NCI-H510A treated with DMSO at 0.1 percent for 48 hours (cell line): Measurements from ENCODE around the gene SMPD2.

Experiments
- DNase-seq: peaks from one replicate; lab custom pipeline; 2025; lab: John Stamatoyannopoulos, UW

Gene SMPD2

DNA sequence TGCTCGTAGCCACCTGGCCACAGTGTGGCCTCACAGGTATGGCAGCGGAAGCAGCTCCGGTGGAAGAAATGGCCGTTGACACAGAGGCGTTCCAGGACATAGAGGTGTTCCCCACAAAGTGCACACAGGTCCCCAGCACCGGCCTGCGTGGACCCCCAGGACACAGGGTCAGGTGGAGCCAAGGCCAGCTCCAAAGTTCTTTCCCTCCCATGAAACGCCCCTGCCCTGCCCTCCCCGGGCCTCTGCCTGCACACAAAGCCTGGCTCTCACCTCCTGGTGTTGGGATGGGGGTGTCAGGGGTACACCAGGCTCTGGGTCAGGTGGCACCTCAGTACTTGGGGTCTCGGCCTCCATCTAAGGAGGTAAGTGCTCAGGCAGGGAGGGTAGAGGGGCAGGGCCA lies 6.6 kb downstream of the SMPD2 start:
- DNase-seq: no peak

DNA sequence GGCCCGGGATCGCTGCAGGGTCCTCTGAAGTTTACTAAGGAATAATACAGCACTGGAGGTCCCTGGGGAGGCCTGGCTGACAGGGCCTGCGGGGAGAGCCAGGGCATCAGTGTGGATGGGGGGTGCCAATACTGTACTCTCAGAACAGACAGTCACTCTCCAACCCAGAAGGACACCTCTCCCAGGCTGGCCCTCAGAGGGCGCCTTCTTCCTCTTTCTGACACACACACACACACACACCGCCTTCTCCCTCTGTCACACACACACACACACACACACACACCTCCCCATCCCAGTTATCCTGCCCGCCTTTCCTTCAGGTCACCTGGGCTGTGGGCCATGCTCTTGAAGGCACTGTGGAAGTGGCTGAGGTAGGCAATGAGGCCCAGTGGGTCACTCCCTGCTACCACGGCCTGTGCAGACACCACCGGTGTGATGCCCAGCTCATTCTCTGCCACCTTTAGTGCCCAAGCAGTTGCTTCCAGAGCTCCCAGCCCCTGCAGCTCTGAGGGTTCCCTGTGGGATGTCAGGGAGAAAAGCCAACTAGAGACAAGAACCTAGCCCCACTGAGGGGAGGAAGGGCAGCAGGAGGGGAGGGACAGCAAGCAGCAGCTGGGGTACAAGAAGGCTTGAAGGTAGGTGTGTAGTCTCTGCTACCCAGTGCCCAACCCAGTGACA lies 7.5 kb downstream of the SMPD2 start:
- DNase-seq: no peak

DNA sequence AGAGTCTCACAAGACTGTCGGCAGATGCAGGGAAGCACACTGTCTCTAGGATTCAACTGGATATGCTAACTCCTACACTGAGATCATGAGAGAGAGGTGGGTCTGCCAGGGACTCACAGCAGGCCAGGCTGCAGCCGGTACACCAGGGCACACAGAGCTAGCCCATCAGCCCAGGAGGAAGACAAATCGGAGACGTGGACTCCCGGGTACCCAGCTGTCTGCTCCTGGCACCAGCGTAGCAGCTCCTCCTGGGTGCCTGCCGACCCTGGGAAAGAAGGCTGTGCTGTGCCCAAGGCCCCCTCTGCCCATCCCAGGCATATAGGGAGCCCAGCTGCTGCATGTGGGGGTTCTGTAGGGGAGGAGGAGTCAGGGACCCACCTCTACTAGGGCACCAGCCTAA lies 8.1 kb downstream of the SMPD2 start:
- no peak for DNase-seq

DNA sequence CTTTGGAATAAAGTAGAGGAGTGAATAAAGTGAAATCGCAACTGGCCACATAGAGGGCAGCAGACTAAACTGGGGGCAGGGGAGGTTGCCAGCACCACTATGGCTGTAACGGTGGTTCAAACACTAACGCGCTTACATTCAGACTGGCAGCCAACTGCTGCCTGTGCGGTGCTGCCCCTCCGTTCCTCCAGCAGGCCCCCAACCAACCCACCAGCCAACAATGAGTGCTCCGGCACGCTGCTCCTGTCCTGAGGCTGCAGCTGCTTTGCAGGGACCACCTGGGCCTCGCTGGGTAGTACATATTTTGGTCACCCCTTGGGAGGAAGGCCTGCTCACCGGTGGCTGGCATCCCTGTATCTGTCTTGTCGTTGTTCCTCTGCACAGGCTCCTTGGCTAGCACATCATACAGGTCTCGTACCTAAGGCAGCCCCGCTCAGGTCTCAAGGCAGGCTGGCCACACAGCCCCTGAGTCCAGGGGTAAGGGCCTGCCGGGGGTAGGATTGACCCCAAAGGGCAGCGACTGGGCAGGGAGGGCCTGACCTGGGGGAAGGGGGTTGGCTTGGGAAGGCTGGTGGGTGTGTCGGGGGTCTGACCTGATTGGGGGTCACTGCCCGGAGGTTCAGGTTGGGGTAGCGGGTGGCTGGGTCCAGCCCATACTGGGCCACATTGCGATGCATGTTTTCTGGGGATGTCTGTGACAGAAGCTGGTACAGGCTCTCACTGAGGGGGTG lies 8.7 kb downstream of the SMPD2 start:
- no peak for DNase-seq

DNA sequence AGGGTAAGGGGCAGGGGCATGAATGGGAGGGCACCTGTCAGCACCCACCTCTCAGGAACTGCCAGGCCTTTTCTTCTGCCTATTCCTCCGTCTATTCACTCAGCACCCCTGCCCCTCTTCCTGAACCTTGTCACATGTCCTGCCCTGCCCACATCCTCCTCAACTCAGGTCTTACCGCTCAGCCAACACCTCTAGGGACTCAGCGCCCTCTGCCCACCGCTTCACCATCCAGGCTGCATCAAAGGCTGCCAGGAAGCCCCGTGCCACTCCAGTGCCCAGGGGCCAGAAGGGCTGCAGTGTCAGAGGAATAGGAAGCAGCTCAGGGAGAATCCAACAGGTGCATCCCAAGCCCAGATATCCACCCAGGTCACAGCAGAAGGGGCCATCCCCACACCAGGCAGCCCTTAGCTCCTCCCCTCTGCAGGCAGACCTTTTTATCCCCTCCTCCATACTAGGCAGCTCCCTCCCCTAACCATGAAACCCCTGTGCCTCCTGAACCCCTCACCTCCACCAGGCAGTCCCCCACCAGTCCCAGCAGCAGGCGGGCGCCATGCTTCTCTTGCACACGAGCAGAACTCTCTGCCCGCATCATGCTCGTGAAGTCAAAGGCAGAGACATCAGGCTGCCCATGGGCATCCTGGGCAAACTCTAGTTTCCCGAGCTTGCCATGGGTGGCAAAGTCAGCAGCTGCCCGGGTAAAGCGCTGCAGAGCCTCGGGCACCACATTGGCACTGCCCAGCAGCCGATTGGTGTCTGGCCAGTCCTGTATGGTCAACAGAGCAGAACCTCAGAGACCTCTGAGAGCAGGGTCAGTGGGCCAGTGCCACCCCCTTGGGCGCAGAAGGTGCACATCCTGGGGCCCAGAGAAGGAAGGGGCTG lies 9.5 kb downstream of the SMPD2 start:
- no peak for DNase-seq

DNA sequence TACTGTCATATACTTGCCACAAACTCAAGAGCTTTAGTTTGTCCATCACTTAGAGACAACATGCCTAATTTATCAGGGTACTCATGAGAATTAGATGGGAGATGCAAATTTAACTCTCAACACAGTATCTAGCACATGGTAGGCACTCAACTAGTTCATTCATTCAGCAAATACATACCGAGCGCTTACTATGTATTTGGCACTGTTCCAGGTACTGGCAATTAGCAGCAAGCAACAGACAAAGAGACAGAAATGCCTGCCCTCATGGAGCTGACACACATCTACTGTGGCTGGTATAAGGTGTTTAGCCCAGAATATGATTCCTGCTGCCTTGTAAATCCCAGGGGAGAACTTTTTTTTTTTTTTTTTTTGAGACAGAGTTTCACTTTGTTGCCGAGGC lies 10.3 kb downstream of the SMPD2 start:
- DNase-seq: no peak

DNA sequence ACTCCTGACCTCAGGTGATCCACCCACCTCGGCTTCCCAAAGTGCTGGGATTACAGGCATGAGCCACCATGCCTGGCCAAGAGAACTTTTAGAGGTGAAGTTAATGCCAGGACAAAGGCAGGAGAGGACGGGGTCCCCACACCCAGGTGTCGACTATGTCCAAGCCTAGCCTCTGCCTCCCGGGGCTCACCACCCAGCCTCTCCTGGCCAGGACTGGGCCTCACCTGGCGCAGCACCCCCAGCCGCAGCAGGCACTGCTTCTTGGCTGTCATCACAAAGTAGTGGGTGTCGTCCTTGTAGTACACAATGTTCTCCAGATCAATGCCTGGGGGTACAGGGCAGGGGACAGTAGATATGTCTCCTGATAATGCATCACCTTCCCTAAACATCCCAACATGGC lies 10.9 kb downstream of the SMPD2 start:
- no peak for DNase-seq

DNA sequence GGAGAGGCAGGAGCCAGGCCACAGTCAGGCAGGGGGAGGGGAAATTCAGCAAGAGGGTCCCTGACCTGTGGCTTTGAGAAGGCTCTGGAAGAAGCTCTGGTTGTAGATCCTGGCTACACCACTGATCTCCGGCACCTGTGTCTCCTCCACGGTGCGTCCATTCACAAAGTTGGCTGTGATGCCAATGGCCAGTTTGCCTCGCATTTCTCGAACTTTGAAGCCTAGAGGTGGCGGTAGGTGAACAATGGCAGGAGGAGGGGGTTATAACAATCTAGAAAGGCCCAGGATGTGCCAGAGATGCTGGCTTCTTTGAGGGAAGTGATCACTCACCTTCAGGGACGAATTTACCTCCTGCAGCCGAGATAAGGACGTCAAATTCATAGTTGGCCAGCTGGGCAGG lies 11.7 kb downstream of the SMPD2 start:
- no peak for DNase-seq

DNA sequence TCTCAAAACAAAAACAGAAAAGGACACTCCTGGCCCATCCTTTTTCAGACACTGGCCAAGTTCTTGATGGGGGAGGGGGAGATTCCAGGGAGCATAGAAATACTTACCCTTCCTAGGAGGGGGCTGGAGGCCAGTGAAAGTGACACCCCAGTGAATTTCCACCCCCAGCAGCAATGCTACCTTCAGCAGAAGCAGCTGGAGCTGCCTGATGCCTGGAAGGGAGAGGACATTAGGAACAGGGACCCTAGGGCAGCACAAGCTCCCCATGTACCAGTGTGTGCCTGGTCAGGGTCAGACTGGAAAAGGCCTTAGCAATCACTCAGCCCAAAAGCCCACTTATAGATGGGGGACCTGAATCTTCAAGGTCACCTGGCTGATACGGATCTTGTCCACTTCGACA lies 12.6 kb downstream of the SMPD2 start:
- DNase-seq: no peak

DNA sequence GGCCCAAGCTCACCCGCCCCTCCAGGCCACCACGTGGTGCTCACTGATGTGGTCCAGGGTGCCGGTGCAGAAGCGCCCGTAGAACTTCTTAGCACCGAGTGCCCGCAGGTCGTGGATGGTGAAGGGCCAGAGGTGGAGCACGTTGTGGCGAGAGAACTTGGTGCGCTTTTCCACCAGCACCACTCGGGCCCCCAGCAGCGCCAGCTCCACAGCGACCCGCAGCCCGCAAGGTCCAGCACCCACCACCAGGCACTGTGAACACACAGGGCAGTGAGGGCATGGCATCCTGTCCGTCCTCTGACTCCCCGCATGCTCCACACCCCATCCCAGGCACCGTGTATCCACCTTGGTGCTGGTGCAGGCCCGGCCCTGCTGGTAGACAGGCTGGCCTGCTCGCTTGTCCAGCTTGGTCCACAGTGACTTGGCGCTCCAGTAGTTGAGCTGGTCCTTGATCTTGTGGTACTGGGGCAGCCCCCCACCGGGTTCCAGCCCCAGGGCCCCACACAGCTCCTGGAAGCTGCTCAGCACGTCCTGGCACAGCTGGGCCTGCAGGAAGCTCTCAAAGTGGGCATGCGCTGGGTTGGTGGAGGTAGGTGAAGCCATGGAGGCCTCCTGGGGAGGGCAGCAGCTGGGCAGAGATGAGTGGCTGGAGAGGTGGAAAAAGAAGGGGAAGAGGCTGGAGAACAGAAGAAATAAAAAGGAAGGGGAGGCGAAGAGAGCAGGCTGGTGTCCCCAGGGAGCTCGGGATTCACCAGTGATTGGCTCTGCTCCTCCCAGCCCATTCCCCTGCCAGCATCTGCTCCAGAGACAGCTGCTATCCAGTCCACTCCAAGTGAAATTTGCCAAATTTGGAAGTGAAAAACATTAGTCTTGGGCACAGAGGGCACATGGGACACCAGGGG lies 13.3 kb downstream of the SMPD2 start:
- DNase-seq: no peak

DNA sequence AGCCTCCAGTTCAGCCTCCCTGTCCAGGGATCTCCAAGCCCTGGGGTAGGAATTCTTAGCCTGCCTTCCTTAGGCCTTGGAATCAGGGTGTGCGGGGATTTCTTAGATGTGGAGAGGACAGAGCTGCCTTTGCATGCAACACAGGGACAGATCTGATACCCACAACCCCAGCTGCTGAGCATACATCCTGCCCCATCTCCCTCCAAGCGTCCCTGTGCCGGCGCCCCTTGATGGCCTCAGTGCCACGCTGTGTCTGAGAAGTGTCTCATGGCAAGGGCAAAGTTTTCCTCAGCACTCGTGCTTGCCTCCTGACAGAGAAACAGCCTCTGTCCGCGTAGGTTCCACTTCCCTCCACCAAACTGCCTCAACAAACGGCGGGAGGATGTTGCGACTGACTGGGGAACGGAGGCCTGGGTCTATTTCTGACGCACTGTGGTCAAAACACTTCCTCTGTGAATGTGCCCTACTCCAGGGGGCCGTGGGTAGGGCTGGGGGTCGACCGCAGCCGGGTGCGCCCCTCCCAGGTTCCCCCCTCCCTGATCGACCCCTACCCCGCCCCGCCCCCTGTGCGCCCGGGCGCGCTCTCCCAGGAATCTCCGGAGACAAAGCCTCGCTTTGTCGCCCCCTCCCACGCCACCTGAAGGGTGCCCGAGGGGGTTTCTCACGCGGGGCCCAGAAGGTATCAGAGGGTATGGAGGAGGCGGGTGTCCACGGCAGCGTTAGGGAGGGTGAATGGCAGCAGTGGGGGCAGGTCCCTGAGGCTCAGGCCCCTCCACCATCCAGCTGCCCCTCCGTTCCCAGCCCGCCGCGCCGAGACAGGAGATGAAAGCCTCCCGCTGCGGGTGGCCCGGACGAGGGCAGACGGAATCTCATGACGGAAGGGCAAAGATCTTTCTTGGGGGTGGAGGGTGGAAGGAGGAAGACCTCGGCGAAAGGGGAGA lies 14.2 kb downstream of the SMPD2 start:
- DNase-seq: no peak

DNA sequence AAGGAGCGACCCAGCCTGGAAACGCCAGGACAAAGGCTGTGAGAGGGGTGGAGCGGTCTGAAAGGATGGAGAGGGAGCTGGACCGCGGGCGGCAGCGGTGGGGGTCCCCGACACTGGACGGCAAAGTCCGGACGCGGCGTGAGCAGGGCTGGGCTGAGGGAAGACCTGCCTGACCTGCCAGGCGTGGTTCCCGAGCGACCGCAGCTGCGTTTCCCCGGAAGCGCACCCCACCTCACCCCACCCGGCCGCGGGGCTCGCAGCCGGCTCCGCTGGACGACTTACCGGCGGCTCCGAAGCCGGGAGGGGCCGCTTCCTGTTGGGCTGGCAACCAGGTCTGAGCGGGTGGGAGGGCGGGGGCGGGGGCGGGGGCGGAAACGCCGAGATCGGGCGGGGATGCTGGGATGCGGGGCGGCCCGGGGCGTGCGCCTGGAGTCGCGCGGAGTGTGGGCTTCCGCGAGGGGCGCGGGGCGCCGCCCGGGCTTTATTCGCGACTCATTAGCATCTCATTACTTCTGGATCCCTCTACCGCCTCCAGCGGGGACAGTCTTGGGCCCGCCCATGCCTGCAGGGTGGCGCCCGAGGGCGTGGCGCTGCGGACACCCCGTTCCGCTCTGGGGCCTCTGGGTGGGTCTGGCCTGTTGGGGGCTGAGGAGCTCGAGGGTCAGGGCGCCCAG lies 15.1 kb downstream of the SMPD2 start, which contains the start of gene MICAL1:
Gene MICAL1 (minus strand): TSS at position 336 of the 674 bp plus-strand sequence. CDS start 1,576 bp downstream, outside the sequence.
- no peak for DNase-seq

DNA sequence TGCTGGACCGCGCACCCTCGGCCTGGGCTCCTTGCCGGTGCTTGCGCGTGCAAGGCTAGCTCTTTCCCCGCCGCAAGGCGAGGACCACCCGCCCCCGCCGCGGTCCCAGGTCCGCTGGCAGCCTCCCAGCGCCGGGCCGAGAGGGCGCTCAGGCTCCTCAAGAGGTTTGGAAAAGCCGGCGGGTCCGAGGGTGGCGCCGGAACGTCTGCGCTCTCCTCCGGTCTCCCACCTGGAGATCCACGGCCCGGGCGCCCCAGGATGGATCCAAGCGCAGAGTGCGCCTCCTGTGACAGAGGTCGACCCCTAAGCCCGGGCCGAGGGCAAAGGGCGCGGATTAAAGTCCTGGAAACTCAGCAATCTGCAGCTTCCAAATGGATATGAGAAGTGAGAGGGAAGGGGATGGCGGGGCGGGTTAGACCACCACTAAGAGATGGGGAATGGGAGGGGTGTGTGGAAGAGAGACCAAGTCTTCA lies 15.6 kb downstream of the SMPD2 start:
- no peak for DNase-seq

DNA sequence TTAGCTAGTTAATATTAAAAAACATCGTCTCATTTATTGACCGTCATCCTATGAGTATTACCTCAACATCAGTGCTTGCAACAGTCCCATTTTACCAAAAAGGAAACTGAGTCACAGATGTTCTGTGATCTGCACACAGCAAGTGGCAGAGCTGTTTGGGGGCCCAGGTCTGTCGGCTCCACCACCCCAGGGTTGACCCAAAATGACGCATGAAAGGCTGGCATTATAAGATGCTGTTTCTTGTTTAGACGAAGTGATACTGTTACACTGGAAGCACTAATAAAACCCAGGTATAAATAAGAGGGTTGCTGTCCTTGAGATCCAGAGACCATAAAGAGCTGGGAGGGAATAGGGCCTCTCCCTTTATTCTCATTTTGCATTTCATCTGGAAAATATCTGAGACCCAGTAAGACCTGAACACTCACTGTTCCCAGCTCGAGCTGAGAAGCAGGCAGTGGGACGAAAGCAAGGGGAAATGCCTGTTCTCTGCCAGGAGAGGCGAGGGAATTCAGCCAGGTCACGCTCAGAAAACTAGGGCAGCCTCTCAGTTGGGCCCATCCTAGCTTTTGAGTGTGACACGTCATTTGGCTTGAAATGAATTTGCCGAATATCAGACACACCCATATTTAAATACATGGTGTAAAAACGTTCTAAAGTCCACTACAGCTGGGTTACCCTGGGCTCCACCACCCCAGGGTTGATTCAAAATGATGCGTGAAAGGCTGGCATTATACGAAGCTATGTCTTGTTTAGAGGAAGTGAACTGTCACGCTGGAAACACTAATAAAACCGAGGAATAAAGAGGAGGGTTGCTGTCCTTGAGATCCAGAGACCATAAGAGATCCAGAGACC lies 16.4 kb downstream of the SMPD2 start:
- DNase-seq: no peak

DNA sequence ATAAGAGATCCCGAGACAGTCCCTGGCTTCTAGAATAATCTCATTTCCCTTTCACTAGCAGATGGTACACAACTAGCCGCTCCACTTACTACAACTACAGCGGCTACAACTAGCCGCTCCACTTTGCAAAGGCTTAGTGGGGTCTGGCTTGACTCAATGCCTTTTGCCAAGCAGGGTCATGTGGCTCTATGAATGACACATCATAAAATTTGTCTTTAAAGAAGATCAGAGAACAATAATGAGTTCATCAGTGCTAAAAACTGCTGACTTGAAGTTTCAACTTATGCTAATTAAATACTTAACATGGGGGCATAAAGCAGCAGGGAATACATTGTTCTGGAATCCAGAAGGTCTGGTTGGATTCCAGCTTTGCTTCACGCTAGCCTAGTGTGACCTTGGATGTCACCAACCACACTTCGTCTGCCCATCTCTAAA lies 17.1 kb downstream of the SMPD2 start:
- no peak for DNase-seq

DNA sequence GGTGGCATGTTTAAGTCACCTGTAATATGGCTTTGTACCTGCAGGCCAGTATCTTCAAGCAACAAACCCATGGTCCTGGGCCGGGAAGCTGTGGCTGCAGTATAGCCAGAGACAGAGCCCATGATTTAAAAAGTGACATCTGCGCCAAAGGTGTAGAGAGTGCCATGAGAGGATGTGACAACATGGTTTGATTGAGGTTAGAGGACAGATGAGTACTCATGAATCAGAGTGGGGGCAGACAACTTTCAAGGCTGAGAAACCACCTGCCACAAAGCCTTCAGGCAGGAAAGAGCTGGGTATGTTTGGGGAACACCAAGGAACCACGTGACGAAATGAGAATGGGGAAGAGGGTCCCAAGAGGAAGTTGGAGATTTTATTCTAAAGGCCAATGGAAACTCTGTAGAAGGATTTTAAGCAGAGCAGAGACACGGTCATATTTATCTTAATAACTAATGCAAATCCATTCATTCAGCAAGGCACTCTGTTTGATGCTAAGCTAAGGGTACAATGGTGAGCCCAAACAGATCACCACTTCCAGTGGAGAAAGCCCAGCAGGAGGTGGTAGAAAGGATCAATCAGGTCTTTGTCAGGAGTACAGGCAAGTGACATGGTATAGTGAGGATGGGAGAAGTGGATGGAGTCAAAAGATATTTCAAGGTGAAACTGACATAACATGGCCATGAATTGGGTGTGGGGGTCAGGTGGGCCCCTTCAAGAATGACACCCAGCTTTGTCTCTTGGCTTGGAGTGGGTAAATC lies 18.4 kb downstream of the SMPD2 start:
- peak; percentile 24 for DNase-seq

DNA sequence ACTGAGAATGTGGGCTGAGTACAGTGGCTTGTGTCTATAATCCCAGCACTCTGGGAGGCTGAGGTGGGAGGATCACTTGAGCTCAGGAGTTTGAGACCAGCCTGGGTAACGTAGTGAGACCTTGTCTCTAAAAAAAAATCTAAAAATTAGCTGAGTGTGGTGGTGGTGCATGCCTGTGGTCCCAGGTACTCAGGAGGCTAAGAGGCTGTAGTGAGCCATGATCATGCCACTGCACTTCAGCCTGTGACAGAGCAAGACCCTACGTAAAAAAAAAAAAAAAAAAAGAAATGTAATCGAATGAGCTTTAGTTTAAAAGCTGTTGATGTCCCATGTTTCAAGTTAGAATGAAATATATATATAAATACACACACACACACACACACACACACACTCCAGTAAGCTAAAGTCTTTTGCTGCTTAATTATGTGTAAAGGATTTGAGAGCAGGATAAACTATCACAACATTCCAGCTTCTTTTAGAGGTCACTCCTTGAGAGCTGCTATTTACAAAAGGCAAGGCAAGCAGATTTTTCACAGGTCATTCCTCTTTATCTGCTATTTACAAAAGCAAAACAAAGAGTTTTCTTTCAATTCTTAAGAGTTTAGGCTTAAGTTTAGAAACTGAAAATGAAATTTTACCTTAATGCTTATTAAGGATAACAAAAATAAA lies 19.8 kb downstream of the SMPD2 start:
- DNase-seq: no peak
